ENCODE data around the gene DEPDC1B. TPM values are rescaled to one million over a fixed set of nuclear protein-coding genes. Genes with fewer than 3 reads are reported as not detected.
"Not testable (repeated sequence)": the region's sequence is repeated elsewhere in the genome, so short reads cannot be mapped to it uniquely, and the experiment has no call there.

DEPDC1B gene
- polyA plus RNA-seq, 1 donor, result 3.4 TPM

- no peak for DNase-seq
These were observed 718 bp downstream of the DEPDC1B start for GRCh38 chr5:60699288-60699608.

GRCh38 chr5:60698336-60698735 is 1.6 kb downstream of the DEPDC1B start:
- DNase-seq, result no peak

GRCh38 chr5:60690326-60690725 is 9.6 kb downstream of the DEPDC1B start:
- DNase-seq, result no peak

GRCh38 chr5:60688980-60689379 is 11.0 kb downstream of the DEPDC1B start:
- no peak for DNase-seq

GRCh38 chr5:60687927-60688720 is 11.8 kb downstream of the DEPDC1B start:
- no peak for DNase-seq

- DNase-seq, result no peak
These were observed 13.8 kb downstream of the DEPDC1B start for GRCh38 chr5:60686157-60686556.

GRCh38 chr5:60685700-60686099 is 14.3 kb downstream of the DEPDC1B start:
- no peak for DNase-seq

GRCh38 chr5:60685028-60685427 is 14.9 kb downstream of the DEPDC1B start:
- DNase-seq, result no peak

GRCh38 chr5:60682007-60682406 is 18.0 kb downstream of the DEPDC1B start:
- not testable (repeated sequence) for DNase-seq

- no peak for DNase-seq
These were observed 20.1 kb downstream of the DEPDC1B start for GRCh38 chr5:60679816-60680215.

- DNase-seq, result no peak
These were observed 21.9 kb downstream of the DEPDC1B start for GRCh38 chr5:60677850-60678664.

GRCh38 chr5:60675286-60675685 is 24.7 kb downstream of the DEPDC1B start:
- DNase-seq, result no peak

GRCh38 chr5:60674251-60675069 is 25.5 kb downstream of the DEPDC1B start:
- no peak for DNase-seq

- no peak for DNase-seq
These were observed 26.6 kb downstream of the DEPDC1B start for GRCh38 chr5:60673334-60673733.

- DNase-seq, result no peak
These were observed 27.2 kb downstream of the DEPDC1B start for GRCh38 chr5:60672693-60673264.

- DNase-seq, result no peak
These were observed 27.9 kb downstream of the DEPDC1B start for GRCh38 chr5:60671899-60672692.

GRCh38 chr5:60670749-60671148 is 29.2 kb downstream of the DEPDC1B start:
- no peak for DNase-seq

GRCh38 chr5:60668686-60669304 is 31.2 kb downstream of the DEPDC1B start:
- DNase-seq, result peak; percentile 18

GRCh38 chr5:60651872-60652620 is 47.9 kb downstream of the DEPDC1B start:
- DNase-seq, result no peak

GRCh38 chr5:60649288-60649917 is 50.6 kb downstream of the DEPDC1B start:
- no peak for DNase-seq

All from hindlimb muscle (tissue), 1 donor.